Natural killer cell (primary cell): ENCODE data around the gene SMAP1. TPM values are rescaled to one million over a fixed set of nuclear protein-coding genes. Genes with fewer than 3 reads are reported as not detected.
"Not testable (repeated sequence)": the region's sequence is repeated elsewhere in the genome, so short reads cannot be mapped to it uniquely, and the experiment has no call there.

Experiments used
- ATAC-seq, 3 donors: fragments of 150-1000 bp in 2 of 3; fragments of 200-7000 bp in 1 of 3; cut with Tn5 transposase; 1 replicate in 1 of 3; 2 replicates in 2 of 3; pipeline ENCODE4 v1.10.0; 2021; ENCODE audit warnings: mild to moderate bottlenecking in 2 of 3, moderate library complexity in 2 of 3
- DNase-seq, 2 donors: peaks; one replicate each; pipeline versions ENCODE4 v3.0.0 to v3.0.0-alpha.2; 2013 to 2021; ENCODE audit warnings: mixed read lengths in 1 of 2
- H3K27ac ChIP-seq: one replicate; pipeline ENCODE4 v1.5.1; 2013; ENCODE audit warnings: mild to moderate bottlenecking, low read length
- H3K27me3 ChIP-seq: one replicate; pipeline ENCODE4 v1.6.1; 2013; ENCODE audit warnings: low read length; ENCODE audit not compliant: control insufficient read depth, insufficient read depth
- H3K36me3 ChIP-seq: one replicate; pipeline ENCODE4 v1.6.1; 2013; ENCODE audit warnings: low read length; ENCODE audit not compliant: control insufficient read depth, insufficient read depth
- H3K4me1 ChIP-seq: one replicate; pipeline ENCODE4 v1.6.1; 2013; ENCODE audit warnings: low read length; ENCODE audit not compliant: control insufficient read depth, insufficient read depth
- H3K4me3 ChIP-seq: one replicate; pipeline ENCODE4 v1.5.1; 2013; ENCODE audit warnings: low read length
- H3K9me3 ChIP-seq: one replicate; pipeline ENCODE4 v1.6.1; 2013; ENCODE audit warnings: low read length; ENCODE audit not compliant: control insufficient read depth, insufficient read depth
- H3K27ac Mint-ChIP-seq, 2 donors: one replicate each; pipeline ENCODE4 v1.8.0; 2022; ENCODE audit warnings: mild to moderate bottlenecking in 2 of 2, mixed read lengths in 2 of 2, moderate library complexity in 1 of 2
- H3K27me3 Mint-ChIP-seq, 2 donors: one replicate each; pipeline ENCODE4 v1.8.0; 2022; ENCODE audit warnings: low read depth in 2 of 2, mixed read lengths in 2 of 2
- H3K36me3 Mint-ChIP-seq: one replicate; pipeline ENCODE4 v1.8.0; 2022; ENCODE audit warnings: mixed read lengths
- H3K4me1 Mint-ChIP-seq, 2 donors: one replicate each; pipeline ENCODE4 v1.8.0; 2022; ENCODE audit warnings: mixed read lengths in 2 of 2
- H3K4me3 Mint-ChIP-seq: one replicate; pipeline ENCODE4 v1.8.0; 2022; ENCODE audit warnings: mild to moderate bottlenecking, moderate library complexity, mixed read lengths
- H3K9me3 Mint-ChIP-seq, 2 donors: one replicate each; pipeline ENCODE4 v1.8.0; 2022; ENCODE audit warnings: mixed read lengths in 2 of 2
- WGBS: methylation state at CpG from one replicate; pipeline ENCODE4 v1.1.7; 2013; ENCODE audit warnings: missing lambda C conversion rate; ENCODE audit not compliant: insufficient coverage; 5-methylcytosine and 5-hydroxymethylcytosine counted together
- intact Hi-C: fragments of 100-400 bp; cut with micrococcal nuclease; formaldehyde crosslinking; loops from one replicate; pipeline ENCODE4 v1.14.2; 2022
- total RNA-seq, 4 donors: library from RNA; stranded (reverse); fragments of 120-200 nt in 1 of 4; gene quantifications; one replicate each; pipeline versions ENCODE4 v1.2.3 to v1.2.4, GENCODE V29; 2013 to 2022
- TF ChIP-seq, protein P1 (sequence below): fragments of 200-600 bp; IDR thresholded peaks from one replicate; pipeline ENCODE4 v1.8.0; 2022; ENCODE audit warnings: antibody characterized with exemption

SMAP1 gene
- total RNA-seq, 3 donors from 2014 or later (not counting 1 experiment from before 2014, with no cell fraction given): 28.6 to 35.4 (median 30.6) TPM

GRCh38 chr6:70758883-70759282 lies 91.2 kb downstream of the SMAP1 start:
- intact Hi-C loops: no loop called here
- Mint-ChIP-seq H3K27me3 (no peaks in the 10 kb centered on the region), H3K4me1 (peaks cover 0 to 4% of the 10 kb centered on the region in 2 donors), H3K36me3 (peaks cover 8% of the 10 kb centered on the region), H3K27ac (no peak overlapping the region), H3K4me3 (no peak overlapping the region), H3K9me3 (no peaks in the 10 kb centered on the region)
- Histone ChIP-seq H3K36me3 (peaks cover 6% of the 10 kb centered on the region), H3K4me3 (no peak overlapping the region), H3K27ac (no peak overlapping the region), H3K9me3 (no peaks in the 10 kb centered on the region), H3K27me3 (no peaks in the 10 kb centered on the region), H3K4me1 (no peaks in the 10 kb centered on the region)
- TF ChIP-seq, protein P1, sequence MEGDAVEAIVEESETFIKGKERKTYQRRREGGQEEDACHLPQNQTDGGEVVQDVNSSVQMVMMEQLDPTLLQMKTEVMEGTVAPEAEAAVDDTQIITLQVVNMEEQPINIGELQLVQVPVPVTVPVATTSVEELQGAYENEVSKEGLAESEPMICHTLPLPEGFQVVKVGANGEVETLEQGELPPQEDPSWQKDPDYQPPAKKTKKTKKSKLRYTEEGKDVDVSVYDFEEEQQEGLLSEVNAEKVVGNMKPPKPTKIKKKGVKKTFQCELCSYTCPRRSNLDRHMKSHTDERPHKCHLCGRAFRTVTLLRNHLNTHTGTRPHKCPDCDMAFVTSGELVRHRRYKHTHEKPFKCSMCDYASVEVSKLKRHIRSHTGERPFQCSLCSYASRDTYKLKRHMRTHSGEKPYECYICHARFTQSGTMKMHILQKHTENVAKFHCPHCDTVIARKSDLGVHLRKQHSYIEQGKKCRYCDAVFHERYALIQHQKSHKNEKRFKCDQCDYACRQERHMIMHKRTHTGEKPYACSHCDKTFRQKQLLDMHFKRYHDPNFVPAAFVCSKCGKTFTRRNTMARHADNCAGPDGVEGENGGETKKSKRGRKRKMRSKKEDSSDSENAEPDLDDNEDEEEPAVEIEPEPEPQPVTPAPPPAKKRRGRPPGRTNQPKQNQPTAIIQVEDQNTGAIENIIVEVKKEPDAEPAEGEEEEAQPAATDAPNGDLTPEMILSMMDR: no peak
- ATAC-seq (no peak), DNase-seq (no peak)
- 88% methylated on average over 1 of the region's 1 CpG for WGBS

DNA sequence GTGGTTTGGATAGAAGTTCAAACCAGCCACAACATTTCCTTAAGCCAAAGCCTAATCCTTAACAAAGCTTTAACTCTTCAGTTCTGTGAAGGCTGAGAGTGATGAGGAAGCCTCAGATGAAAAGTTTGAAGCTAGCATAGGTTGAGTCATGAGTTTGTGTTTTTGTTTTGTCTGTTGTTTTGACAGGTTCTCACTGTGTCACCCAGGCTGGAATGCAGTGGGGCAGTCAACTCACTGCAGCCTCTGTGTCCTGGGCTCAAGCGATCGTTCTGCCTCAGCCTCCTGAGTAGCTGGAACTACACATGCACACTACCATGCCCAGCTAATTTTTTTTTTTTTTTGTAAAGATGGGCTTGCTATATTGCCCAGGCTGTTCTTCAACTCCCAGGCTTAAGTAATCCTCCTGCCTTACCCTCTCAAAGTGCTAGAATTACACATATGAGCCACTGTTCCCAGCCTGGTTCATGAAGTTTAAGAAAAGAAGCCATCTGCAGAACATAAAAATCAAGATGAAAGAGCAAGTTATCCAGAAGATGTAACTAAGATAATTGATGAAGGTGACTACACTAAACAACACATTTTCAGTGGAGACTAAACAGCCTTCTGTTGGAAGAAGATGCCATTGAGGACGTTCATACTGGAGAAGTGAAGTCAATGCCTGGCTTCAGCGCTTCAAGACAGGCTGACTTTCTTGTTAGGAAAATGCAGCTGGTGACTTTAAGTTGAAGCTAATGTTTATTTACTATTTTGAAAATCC lies 96.2 kb downstream of the SMAP1 start:
- Histone ChIP-seq H3K27me3 (no peaks in the 10 kb centered on the region), H3K4me3 (no peak overlapping the region), H3K27ac (no peak overlapping the region), H3K4me1 (no peaks in the 10 kb centered on the region), H3K36me3 (no peaks in the 10 kb centered on the region), H3K9me3 (no peaks in the 10 kb centered on the region)
- peaks cover 5 to 10% of the 10 kb centered on the region in 2 donors for H3K4me1 Mint-ChIP-seq
- 96% methylated on average over 4 of the region's 4 CpGs for WGBS
- intact Hi-C loops: no loop called here
- H3K36me3 Mint-ChIP-seq: no peaks in the 10 kb centered on the region
- H3K9me3 Mint-ChIP-seq: no peaks in the 10 kb centered on the region
- H3K4me3 Mint-ChIP-seq: no peak overlapping the region
- DNase-seq (no peak), ATAC-seq (no peak)
- H3K27me3 Mint-ChIP-seq: no peaks in the 10 kb centered on the region
- TF ChIP-seq, protein P1: no peak
- peak overlapping the region in 1 of 2 donors; percentile 35 for H3K27ac Mint-ChIP-seq

DNA sequence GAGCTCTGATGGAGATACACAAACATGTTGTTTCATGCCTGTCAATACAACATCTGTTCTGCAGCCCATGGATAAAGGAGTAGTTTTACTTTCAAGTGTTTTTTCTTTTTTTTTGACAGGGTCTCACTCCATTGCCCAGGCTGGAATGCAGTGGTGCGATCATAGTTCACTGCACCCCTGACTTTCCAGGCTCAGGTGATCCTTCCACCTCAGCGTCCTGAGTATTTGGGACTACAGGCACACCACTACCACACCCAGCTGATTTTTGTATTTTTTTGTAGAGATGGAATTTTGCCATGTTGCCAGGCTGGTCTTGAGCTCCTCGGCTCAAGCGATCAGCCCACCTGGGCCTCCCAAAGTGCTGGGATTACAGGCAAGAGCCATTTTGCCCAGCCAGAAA lies 97.0 kb downstream of the SMAP1 start:
- no peaks in the 10 kb centered on the region for H3K4me1 ChIP-seq
- intact Hi-C loops: no loop called here
- Mint-ChIP-seq H3K9me3 (no peaks in the 10 kb centered on the region), H3K4me1 (peaks cover 7 to 14% of the 10 kb centered on the region in 2 donors), H3K27me3 (no peaks in the 10 kb centered on the region), H3K36me3 (no peaks in the 10 kb centered on the region), H3K27ac (peak overlapping the region in 1 of 2 donors; percentile 35), H3K4me3 (no peak overlapping the region)
- no peaks in the 10 kb centered on the region for H3K9me3 ChIP-seq
- WGBS: 97% methylated on average over 3 of the region's 4 CpGs
- no peak overlapping the region for H3K4me3 ChIP-seq
- H3K27ac ChIP-seq: no peak overlapping the region
- TF ChIP-seq, protein P1: no peak
- H3K27me3 ChIP-seq: no peaks in the 10 kb centered on the region
- no peaks in the 10 kb centered on the region for H3K36me3 ChIP-seq
- ATAC-seq (no peak), DNase-seq (no peak)

- H3K27ac ChIP-seq, H3K27me3 Mint-ChIP-seq, H3K9me3 ChIP-seq, H3K4me1 ChIP-seq, H3K36me3 Mint-ChIP-seq, intact Hi-C loops, H3K27ac Mint-ChIP-seq, H3K36me3 ChIP-seq, H3K27me3 ChIP-seq, H3K9me3 Mint-ChIP-seq, H3K4me3 ChIP-seq, DNase-seq, H3K4me3 Mint-ChIP-seq, ATAC-seq: not testable (repeated sequence)
- peaks cover 19 to 24% of the 10 kb centered on the region in 2 donors for H3K4me1 Mint-ChIP-seq
- WGBS: 97% methylated on average over 19 of the region's 19 CpGs
Measured at GRCh38 chr6:70771351-70771750, 103.7 kb downstream of the SMAP1 start.
